Stimulated activated CD8-positive, alpha-beta memory T cell treated with anti-CD3 and anti-CD28 coated beads, Interleukin-7, amount 100 ng/mL, for 48 hours (primary cell): ENCODE measurements around the gene TAS2R41.
"Not testable (repeated sequence)": the region's sequence is repeated elsewhere in the genome, so short reads cannot be mapped to it uniquely, and the experiment has no call there.

Source experiments
- DNase-seq, 2 donors: peaks; one replicate each; pipeline ENCODE4 v3.0.0-alpha.2; 2020; ENCODE audit warnings: low read depth in 1 of 2; ENCODE audit errors: extremely low read depth in 1 of 2

The TAS2R41 gene

DNA sequence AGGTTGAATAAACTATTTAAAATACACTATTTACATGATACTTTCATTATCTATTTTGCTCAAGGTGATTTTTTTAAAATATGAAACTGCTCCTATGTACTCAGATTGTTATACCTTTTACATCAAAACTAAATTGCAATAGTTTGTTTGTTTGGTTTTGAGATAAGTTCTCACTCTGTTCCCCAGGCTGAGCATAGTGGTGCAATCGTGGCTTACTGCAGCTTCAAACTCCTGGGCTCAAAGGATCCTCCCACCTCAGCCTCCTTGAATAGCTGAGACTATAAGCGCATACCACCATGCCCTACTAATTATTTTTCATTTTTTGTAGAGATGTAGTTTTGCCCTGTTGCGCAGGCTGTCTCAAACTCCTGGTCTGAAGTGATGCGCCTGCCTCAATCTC is 21.7 kb upstream of the TAS2R41 start:
- DNase-seq = no peak

DNA sequence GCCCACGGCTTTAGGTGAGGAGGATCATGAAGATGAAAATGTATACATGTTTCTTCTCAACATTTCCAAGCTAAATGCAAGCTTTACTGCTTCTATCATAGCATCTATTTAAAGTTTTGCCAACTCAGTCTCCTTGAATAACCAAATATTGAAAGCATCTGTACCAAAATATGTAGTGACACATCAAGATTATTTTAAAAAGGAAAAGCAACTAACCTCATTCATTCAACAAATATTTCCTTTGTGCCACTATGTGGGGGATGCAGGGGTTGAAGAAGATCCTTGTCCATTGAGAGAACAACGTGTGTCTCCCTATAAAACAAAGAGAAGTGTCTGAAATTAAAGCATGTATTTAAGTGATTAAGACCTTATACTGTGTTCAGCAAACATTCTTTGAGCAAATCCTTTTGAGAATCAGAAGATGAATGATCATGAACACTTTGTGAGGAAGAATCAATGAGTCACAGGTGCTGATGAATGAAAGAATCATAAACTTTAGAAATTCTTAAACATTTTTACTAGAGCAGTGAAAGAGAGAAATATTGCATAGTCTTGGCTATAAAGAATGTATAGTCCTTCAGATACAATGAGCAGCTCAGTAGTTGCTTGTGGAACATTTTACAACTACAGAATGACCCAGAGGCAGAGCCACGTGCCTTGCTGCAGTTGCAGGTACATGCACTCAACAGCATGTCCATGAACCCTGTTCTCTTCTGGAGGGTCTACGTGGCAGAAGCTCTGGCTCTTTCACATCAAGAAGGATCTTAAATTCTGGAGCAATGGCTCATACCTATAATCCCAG is 20.5 kb upstream of the TAS2R41 start:
- no peak for DNase-seq

- no peak for DNase-seq
Measured at GRCh38 chr7:143458263-143458662, 19.4 kb upstream of the TAS2R41 start.

- no peak for DNase-seq
Measured at GRCh38 chr7:143458681-143459080, 19.0 kb upstream of the TAS2R41 start.

DNA sequence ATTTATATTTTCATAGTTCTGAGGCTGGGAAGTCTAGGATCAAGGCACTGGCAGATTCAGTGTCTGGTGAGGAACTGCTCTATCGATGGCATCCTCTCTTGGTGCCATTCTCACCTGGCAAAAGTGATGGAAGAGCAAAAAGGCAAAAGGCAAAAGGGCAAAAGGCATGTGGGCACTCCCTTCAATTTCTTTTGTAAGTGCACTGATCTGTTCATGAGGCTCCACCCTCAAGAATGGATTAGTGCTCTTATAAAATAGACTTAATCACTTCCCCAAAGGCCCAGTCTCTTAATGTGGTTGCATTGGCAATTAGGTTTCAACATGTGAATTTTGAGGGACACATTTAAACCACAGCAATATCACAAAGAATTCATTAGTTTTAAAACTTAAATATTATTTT is 18.3 kb upstream of the TAS2R41 start:
- DNase-seq = no peak

- DNase-seq = no peak
Measured at GRCh38 chr7:143460271-143460979, 17.2 kb upstream of the TAS2R41 start.

- DNase-seq = no peak
Measured at GRCh38 chr7:143462045-143462444, 15.6 kb upstream of the TAS2R41 start.

DNA sequence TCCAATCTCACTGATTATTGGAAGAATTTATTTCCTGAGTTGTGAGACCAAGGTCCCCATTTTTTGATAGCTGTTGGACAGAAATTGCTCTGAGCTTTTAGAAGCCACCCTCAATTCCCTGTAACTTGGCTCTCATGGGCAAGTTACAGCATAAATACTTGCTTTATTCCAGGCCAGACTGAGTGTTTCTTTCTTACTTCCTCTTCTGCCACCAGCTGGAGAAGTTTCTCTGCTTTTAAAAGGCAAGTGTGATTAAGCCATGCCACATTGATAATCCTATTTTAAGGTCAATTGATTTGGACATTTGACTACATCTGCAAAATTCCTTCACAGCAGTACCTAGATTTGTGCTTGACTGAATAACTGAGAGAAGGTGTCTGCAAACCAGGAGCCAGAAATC is 14.1 kb upstream of the TAS2R41 start:
- DNase-seq = no peak

DNA sequence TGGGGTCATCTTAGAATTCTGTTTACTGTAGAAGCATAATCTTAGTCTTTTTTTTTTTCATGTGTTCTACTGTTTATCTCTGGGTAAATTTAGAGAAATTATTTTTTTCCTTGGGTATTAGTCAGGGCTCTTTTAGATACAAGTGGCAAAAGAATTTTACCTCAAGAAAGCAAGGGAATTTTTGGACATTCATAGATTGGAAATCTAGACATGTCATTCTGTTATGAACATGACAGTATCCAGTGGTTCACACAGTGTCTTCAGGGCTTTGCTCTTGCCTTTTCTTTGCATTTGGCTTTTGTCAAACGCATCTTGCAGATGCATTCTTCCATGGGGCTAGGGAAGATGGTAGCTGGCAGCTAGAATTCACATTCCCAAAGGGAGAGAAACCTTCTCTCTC is 13.7 kb upstream of the TAS2R41 start:
- no peak for DNase-seq

DNA sequence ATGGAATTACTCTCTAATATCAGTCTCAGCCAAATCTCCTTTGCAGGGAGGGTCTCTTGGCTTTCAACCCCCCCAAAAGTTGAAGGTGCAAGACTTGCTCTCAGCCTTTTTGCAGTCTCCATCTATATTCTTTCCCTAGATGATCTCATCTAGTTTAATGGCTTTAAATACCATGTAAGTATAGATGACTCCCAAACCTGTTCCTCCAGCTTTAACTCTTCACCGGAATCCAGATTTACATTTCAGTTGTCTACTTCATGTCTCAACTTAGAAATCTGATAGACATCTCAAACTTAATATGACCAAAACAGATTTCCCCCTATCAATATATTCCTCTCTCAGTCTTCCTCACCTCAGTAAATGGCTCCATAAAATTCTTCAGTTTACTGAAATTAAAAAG is 9.9 kb upstream of the TAS2R41 start:
- DNase-seq = no peak

DNA sequence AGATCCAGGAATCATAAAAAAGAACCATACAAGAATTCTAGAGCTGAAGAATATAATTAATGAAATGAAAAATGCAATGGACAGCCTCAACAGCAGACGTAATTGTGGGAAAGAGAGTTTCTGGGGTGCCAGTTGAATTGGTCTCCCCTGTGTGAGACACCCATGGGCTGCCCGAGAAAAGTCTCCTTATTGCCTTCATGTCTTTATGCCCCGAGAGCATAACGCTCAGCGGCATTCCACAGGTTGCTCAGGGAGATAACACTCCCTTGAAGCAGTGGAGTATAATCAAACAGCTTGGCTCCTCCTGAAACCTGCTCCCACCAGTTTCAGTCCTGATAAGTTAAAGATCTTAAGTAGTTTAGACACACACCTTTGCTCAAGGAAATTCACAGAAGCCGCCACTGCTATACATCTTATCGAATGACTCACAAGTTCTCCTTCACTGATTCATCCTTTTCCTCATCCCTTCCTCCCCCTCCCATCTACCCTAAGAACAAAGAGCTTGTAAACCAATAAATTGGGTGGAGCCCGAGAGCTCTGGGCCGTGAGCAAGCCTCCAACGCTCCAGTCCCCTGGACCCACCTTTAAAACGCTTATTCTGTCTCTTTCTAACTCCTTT is 5.5 kb upstream of the TAS2R41 start:
- not testable (repeated sequence) for DNase-seq

DNA sequence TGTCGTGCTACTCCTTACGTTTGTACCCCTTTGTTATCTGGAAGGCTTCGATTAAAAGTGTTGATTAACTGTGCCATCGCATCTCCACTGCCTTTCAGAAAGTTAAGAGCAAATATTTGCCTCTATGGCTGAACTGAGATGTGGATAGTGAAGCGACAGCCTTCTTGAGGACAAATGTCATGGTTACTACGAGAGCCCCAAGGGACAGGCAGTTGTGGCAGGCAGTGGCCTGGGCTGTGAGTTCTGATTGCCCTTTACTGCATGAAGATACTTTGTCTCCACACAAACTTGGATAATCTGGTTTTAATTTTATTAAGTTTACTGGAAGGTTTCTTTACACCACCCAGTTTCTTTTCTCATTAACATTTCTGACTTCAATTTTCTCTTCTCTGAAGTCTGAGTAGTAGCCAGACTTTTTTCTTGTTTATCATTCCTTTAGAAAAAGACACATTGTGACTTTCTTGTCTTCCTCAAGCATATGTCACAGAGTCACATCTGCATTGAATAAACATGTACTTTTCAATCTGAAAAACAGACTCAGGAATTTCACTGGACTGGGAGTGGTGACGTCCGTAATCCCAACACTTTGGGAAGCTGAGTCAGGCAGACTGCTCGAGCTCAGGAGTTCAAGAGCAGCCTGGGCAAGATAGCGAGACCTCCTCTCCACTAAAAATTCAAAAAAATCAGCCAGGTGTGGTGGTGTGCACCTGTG is 1.5 kb downstream of the TAS2R41 start:
- DNase-seq = no peak

GRCh38 chr7:143480501-143480900 is 2.8 kb downstream of the TAS2R41 start:
- no peak for DNase-seq

- no peak for DNase-seq
Measured at GRCh38 chr7:143484119-143484518, 6.4 kb downstream of the TAS2R41 start.

GRCh38 chr7:143485094-143485493 is 7.4 kb downstream of the TAS2R41 start:
- no peak for DNase-seq

GRCh38 chr7:143485500-143485899 is 7.8 kb downstream of the TAS2R41 start:
- DNase-seq = no peak

DNA sequence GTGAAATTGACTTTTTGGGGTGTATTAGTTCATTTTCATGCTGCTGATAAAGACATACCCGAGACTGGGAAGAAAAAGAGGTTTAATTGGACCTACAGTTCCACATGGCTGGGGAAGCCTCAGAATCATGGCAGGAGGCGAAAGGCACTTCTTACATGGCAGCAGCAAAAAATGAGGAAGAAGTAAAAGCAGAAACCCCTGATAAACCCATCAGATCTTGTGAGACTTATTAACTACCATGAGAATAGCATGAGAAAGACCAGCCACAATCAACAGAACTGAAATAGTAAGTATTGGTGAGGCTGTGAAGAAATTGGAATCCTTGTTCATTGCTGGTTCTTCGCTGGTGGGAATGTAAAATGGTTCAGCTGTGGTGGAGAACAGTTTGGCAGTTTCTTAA is 8.6 kb downstream of the TAS2R41 start:
- not testable (repeated sequence) for DNase-seq

DNA sequence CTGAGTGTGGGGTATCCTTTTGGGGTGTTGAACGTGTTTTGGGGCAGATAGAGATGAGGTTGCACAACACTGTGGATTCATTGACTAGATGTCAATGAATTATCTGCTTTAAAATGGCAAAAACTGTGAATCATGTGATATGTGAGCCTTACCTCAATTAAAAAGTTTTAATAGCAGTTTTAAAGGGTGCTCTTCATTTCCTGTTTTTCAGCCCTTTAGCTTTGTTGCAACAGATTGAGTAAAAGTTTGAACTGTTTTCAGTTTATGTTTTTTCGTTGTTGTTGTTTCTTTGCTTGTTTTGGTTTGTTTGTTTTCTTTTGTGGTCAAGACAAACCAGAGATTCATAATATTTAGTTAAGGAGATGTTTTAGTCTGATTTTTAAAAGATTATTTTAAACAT is 9.4 kb downstream of the TAS2R41 start:
- no peak for DNase-seq

DNA sequence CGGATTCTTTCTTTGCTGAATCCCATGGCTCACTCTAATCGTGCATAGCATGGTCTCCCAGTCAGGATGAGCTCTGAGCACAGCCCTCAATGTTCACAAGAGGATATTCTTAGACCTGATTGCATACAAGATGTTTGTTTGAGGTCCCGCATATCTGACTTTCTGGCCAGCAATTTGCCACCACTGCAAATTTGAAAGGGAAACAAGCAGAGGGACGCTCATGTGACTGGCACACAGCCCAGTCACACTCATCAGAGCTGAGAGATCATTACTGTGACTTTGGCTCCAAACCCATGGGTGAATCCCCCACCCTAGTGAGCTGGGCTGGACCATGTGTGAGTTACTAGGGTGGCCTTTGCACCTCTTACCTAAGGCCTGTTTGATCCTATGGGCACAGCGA is 9.9 kb downstream of the TAS2R41 start:
- DNase-seq = no peak

DNA sequence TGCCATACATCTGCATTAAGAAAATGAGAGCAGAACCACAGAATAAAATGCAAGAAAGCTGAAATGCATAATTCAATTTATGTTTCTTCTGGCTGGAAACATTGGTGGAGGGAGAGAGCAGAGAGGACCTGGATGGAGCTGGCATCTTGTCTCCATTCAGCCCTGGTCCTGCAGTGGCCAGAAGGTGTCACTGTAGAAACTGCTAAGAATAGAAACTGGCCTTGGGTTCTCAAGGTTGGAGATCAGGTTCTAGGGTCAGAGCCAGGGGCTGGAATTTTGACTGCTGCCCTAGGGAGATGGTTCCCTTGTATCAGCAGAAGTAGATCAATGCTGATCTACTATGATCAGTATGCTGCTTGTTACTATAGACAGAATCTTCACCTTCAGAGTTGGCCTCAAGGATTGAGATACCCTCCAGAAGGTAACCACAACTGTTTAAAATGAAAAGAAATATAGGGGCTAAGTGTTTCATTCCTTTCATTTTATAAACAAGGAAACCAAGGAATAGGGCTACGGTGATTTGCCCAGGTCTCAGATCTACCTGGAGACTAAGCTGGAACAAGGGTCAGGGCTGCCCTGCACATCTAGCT is 13.1 kb downstream of the TAS2R41 start:
- no peak for DNase-seq

GRCh38 chr7:143492043-143492471 is 14.4 kb downstream of the TAS2R41 start:
- DNase-seq = no peak
